K562 (cell line): ENCODE results near the gene MEF2C. TPM values are rescaled to one million over a fixed set of nuclear protein-coding genes. Genes with fewer than 3 reads are reported as not detected.

Source experiments
- CBFA2T2 ChIP-seq: fragments of 450-650 bp; conservative IDR thresholded peaks from 2 replicates; pipeline ENCODE4 v1.6.1; 2017; ENCODE audit warnings: mild to moderate bottlenecking
- CBFA2T3 ChIP-seq: fragments of 450-650 bp; IDR thresholded peaks from 2 replicates; pipeline ENCODE4 v1.6.1; 2017
- CC2D1A ChIP-seq: fragments of 450-650 bp; IDR thresholded peaks from 2 replicates; pipeline ENCODE4 v1.6.1; 2017; ENCODE audit warnings: mild to moderate bottlenecking
- EP300 ChIP-seq: IDR thresholded peaks from 2 replicates; pipeline ENCODE4 v1.6.1; 2012; ENCODE audit warnings: low read length, improper control_type of control experiment
- FOXM1 ChIP-seq, 2 experiments: fragments of 450-650 bp in 1 of 2; sonication (generic) in 1 of 2; formaldehyde crosslinking in 1 of 2; IDR thresholded peaks; 2 replicates each; pipeline versions ENCODE4 v1.6.1 to v1.9.0; 2017 to 2022; ENCODE audit warnings: low read depth in 2 of 2, mild to moderate bottlenecking in 2 of 2, missing genetic modification reagents in 1 of 2, moderate library complexity in 1 of 2
- GABPA ChIP-seq: fragments of 200-800 bp; sonication (Bioruptor generic); conservative IDR thresholded peaks from 2 replicates; pipeline ENCODE4 v1.6.1; 2016; ENCODE audit warnings: low read depth, missing genetic modification characterization, missing compliant biosample characterization
- NFIC ChIP-seq: fragments of 450-650 bp; IDR thresholded peaks from 2 replicates; pipeline ENCODE4 v1.6.1; 2017; ENCODE audit warnings: mild to moderate bottlenecking, inconsistent platforms
- POLR2AphosphoS5 ChIP-seq: IDR thresholded peaks from 2 replicates; pipeline ENCODE4 v1.6.1; 2011; ENCODE audit warnings: mild to moderate bottlenecking, low read depth, low read length, moderate library complexity; ENCODE audit not compliant: control insufficient read depth, insufficient read depth
- SP1 ChIP-seq: sonication (generic); formaldehyde crosslinking; IDR thresholded peaks from 2 replicates; pipeline ENCODE4 v1.8.1; 2022; ENCODE audit warnings: mild to moderate bottlenecking, missing genetic modification reagents
- TOE1 ChIP-seq, 2 experiments: fragments of 450-650 bp in 1 of 2; sonication (generic) in 1 of 2; formaldehyde crosslinking in 1 of 2; IDR thresholded peaks; 2 replicates each; pipeline versions ENCODE4 v1.7.1 to v1.8.0; 2016 to 2022; ENCODE audit warnings: borderline replicate concordance in 2 of 2, mild to moderate bottlenecking in 2 of 2, antibody characterized with exemption in 1 of 2, inconsistent platforms in 1 of 2, low read depth in 1 of 2, missing genetic modification reagents in 1 of 2, moderate library complexity in 1 of 2
- polyA plus RNA-seq, 8 experiments: library from polyadenylated mRNA; depleted of rRNA in 4 of 8; stranded (reverse) in 5 of 8; unstranded in 3 of 8; fragments of >200 nt; fragmentation: Nextera tagmentation in 2 of 8; fragmentation: Illumina TruSeq in 1 of 8; extraction: Ambion mirVana in 2 of 8; extraction: Trizol in 1 of 8; gene quantifications; 2 replicates each; pipeline versions ENCODE4 v1.2.1 to v1.2.3, GENCODE V29; 2011 to 2014; ENCODE audit warnings: inconsistent platforms in 1 of 8, missing spikeins in 1 of 8
- total RNA-seq, 7 experiments: library from RNA; depleted of rRNA in 6 of 7; stranded (reverse); fragments of >200 nt in 6 of 7; fragmentation: Illumina TruSeq in 2 of 7; extraction: Trizol in 2 of 7; gene quantifications; 2 replicates each; pipeline versions ENCODE4 v1.2.1 to v1.2.3, GENCODE V29; 2011 to 2021; ENCODE audit warnings: low replicate concordance in 1 of 7
- TF ChIP-seq, protein P1 (sequence below): fragments of 450-650 bp; formaldehyde crosslinking; IDR thresholded peaks from 2 replicates; pipeline ENCODE4 v1.4.0; 2022; ENCODE audit warnings: mild to moderate bottlenecking, moderate library complexity
- TF ChIP-seq, protein P2 (sequence below): fragments of 450-650 bp; IDR thresholded peaks from 2 replicates; pipeline ENCODE4 v1.7.1; 2018; ENCODE audit warnings: mild to moderate bottlenecking, low read depth; ENCODE audit not compliant: partially characterized antibody
- TF ChIP-seq, protein P3 (sequence below): sonication (generic); formaldehyde crosslinking; IDR thresholded peaks from 2 replicates; pipeline ENCODE4 v1.8.1; 2022; ENCODE audit warnings: missing genetic modification reagents

MEF2C gene
- total and polyA plus RNA-seq, 9 of the 15 experiments (the other 6 are each of a cell fraction or from before 2014, with no cell fraction given) = 25.1 to 67.8 (median 58.3) TPM

DNA sequence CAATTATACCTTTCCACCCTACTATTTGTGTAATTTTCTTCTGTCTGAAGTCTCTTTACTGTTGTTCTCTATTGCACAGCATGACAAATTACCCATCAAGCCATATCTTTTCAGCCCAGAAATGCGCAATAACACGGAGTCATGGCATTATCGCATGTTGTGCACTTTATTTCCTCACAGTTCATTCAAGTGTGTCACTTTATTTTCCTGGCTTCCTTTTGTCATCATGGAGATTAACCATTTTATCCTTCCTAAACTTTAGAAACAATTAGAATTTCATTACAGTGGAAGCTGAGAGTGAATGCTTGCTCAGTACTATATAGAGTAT is 41.3 kb upstream of the MEF2C start (continued):
- TF ChIP-seq, protein P1, sequence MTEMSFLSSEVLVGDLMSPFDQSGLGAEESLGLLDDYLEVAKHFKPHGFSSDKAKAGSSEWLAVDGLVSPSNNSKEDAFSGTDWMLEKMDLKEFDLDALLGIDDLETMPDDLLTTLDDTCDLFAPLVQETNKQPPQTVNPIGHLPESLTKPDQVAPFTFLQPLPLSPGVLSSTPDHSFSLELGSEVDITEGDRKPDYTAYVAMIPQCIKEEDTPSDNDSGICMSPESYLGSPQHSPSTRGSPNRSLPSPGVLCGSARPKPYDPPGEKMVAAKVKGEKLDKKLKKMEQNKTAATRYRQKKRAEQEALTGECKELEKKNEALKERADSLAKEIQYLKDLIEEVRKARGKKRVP (CRISPR knock-in tag) = peak; percentile 28; the same call in 1 of the 2 replicates
- TF ChIP-seq NFIC (peak; percentile 31; the same call in 1 of the 2 replicates), SP1 (no peak), POLR2AphosphoS5 (peak; percentile 75; the same call in 1 of the 2 replicates), FOXM1 (IDR thresholded peaks at IDR 0.05; ENCODE audit: low read depth) (peak; percentile 33; the same call in 1 of the 2 replicates), FOXM1 (CRISPR knock-in tag; IDR thresholded peaks at IDR 0.05; ENCODE audit: low read depth) (no peak), EP300 (peak; percentile 88), CBFA2T3 (peak; percentile 89), TOE1 (IDR thresholded peaks at IDR 0.05; ENCODE audit: borderline replicate concordance) (0 out of 2 replicates have a peak, but pooled peaks have one; percentile 16), TOE1 (CRISPR knock-in tag; IDR thresholded peaks at IDR 0.05; ENCODE audit: borderline replicate concordance, low read depth) (no peak), CBFA2T2 (peak; percentile 74), CC2D1A (peak; percentile 41; the same call in 1 of the 2 replicates), GABPA (tag) (no peak)
- TF ChIP-seq, protein P2, sequence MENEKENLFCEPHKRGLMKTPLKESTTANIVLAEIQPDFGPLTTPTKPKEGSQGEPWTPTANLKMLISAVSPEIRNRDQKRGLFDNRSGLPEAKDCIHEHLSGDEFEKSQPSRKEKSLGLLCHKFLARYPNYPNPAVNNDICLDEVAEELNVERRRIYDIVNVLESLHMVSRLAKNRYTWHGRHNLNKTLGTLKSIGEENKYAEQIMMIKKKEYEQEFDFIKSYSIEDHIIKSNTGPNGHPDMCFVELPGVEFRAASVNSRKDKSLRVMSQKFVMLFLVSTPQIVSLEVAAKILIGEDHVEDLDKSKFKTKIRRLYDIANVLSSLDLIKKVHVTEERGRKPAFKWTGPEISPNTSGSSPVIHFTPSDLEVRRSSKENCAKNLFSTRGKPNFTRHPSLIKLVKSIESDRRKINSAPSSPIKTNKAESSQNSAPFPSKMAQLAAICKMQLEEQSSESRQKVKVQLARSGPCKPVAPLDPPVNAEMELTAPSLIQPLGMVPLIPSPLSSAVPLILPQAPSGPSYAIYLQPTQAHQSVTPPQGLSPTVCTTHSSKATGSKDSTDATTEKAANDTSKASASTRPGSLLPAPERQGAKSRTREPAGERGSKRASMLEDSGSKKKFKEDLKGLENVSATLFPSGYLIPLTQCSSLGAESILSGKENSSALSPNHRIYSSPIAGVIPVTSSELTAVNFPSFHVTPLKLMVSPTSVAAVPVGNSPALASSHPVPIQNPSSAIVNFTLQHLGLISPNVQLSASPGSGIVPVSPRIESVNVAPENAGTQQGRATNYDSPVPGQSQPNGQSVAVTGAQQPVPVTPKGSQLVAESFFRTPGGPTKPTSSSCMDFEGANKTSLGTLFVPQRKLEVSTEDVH = no peak
- TF ChIP-seq, protein P3, sequence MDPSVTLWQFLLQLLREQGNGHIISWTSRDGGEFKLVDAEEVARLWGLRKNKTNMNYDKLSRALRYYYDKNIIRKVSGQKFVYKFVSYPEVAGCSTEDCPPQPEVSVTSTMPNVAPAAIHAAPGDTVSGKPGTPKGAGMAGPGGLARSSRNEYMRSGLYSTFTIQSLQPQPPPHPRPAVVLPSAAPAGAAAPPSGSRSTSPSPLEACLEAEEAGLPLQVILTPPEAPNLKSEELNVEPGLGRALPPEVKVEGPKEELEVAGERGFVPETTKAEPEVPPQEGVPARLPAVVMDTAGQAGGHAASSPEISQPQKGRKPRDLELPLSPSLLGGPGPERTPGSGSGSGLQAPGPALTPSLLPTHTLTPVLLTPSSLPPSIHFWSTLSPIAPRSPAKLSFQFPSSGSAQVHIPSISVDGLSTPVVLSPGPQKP (CRISPR knock-in tag) = no peak
